DND-41 (cell line): Measurements from ENCODE around the gene ARHGAP20.

Experiments used
- ATAC-seq: fragments of 200-7000 bp; cut with Tn5 transposase; 3 replicates; pipeline ENCODE4 v1.9.1; 2021; ENCODE audit warnings: low read depth; ENCODE audit not compliant: insufficient read depth
- DNase-seq: peaks from one replicate; pipeline ENCODE4 v3.0.0-alpha.2; 2020
- H2AFZ ChIP-seq: 2 replicates; pipeline ENCODE4 v1.6.0; 2012; ENCODE audit warnings: low read depth, low read length
- H3K27ac ChIP-seq: 2 replicates; pipeline ENCODE4 v1.5.1; 2012; ENCODE audit warnings: low read length, inconsistent platforms
- H3K27me3 ChIP-seq: fragments of 200-600 bp; sonication (generic); 2 replicates; pipeline ENCODE4 v1.6.0; 2012; ENCODE audit warnings: low read length, mild to moderate bottlenecking, inconsistent platforms; ENCODE audit not compliant: insufficient read depth, poor library complexity
- H3K36me3 ChIP-seq: 2 replicates; pipeline ENCODE4 v1.5.1; 2012; ENCODE audit warnings: low read length, inconsistent platforms; ENCODE audit not compliant: insufficient read depth
- H3K4me1 ChIP-seq: 2 replicates; pipeline ENCODE4 v1.5.1; 2012; ENCODE audit warnings: mild to moderate bottlenecking, low read length; ENCODE audit not compliant: insufficient read depth
- H3K4me2 ChIP-seq: 2 replicates; pipeline ENCODE4 v1.6.0; 2012; ENCODE audit warnings: mild to moderate bottlenecking, moderate library complexity, low read length, inconsistent platforms; ENCODE audit not compliant: insufficient read depth
- H3K4me3 ChIP-seq, 2 experiments: fragments of 200-600 bp in 1 of 2; shearing (Covaris generic) in 1 of 2; 2 replicates each; pipeline ENCODE4 v1.5.1; 2012 to 2016; ENCODE audit warnings: inconsistent platforms in 2 of 2, low read length in 2 of 2, mild to moderate bottlenecking in 2 of 2, low read depth in 1 of 2, moderate library complexity in 1 of 2
- H3K79me2 ChIP-seq: 2 replicates; pipeline ENCODE4 v1.6.0; 2012; ENCODE audit warnings: low read length, inconsistent platforms; ENCODE audit not compliant: insufficient read depth
- H3K9ac ChIP-seq: 2 replicates; pipeline ENCODE4 v1.6.0; 2012; ENCODE audit warnings: low read depth, mild to moderate bottlenecking, inconsistent platforms, low read length, moderate library complexity
- H3K9me3 ChIP-seq: 2 replicates; pipeline ENCODE4 v1.5.1; 2012; ENCODE audit warnings: low read length, moderate library complexity, mild to moderate bottlenecking, inconsistent platforms; ENCODE audit not compliant: insufficient read depth, severe bottlenecking
- H4K20me1 ChIP-seq: 2 replicates; pipeline ENCODE4 v1.6.0; 2012; ENCODE audit warnings: low read length; ENCODE audit not compliant: insufficient read depth
- EZH2 ChIP-seq: IDR thresholded peaks from 3 replicates; pipeline ENCODE4 v1.6.1; 2012; ENCODE audit warnings: borderline replicate concordance, low read depth, mild to moderate bottlenecking, moderate library complexity, low read length, inconsistent platforms; ENCODE audit not compliant: severe bottlenecking
- TF ChIP-seq, protein P1 (sequence below): IDR thresholded peaks from 2 replicates; pipeline ENCODE4 v1.5.1; 2012; ENCODE audit warnings: borderline replicate concordance, low read length, moderate library complexity, mild to moderate bottlenecking; ENCODE audit not compliant: poor library complexity, severe bottlenecking; ENCODE audit errors: extremely low read depth

Gene ARHGAP20

DNA sequence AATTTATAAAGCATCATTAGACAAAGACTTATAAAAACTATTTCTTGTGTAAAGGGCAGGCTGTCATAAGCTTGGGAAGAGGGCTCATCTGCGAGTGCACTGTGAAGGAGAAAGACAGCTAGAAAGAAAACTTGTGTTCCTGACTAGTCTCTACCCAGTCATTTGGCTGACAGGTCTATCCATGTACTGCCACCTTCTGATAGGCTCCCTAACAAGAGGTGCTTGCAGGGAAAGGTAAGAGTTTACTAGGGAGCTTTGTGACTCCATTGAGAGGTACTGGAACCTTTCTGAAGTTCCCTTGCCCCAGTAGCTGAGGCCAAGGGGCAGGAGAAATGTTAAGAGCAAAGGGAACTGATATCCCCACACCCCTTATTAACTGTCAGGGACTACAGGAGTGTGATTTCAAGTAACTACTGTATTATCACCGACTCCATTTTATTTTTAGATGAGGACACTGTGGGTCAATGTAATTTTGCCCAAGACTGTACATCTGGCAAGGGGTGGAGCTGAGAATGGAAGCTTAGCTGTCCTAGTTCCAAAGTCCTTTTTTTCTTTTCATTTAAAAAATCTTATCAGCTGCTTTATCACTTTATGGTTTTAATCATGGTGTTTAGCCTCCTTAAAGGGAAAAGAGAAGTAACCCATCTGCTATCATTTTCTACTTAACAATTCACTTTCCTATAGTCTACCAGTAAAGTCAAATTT lies 129.4 kb downstream of the ARHGAP20 start:
- Histone ChIP-seq H3K79me2 (no peaks in the 10 kb centered on the region), H3K27me3 (peaks cover 3% of the 10 kb centered on the region), H3K4me2 (no peak overlapping the region), H3K27ac (no peak overlapping the region), H3K36me3 (no peaks in the 10 kb centered on the region), H3K9me3 (no peaks in the 10 kb centered on the region), H3K9ac (no peak overlapping the region), H3K4me3 (no peak overlapping the region), H2AFZ (no peak overlapping the region), H3K4me1 (no peaks in the 10 kb centered on the region), H4K20me1 (no peaks in the 10 kb centered on the region)
- no peak for DNase-seq
- TF ChIP-seq EZH2: no peak
- TF ChIP-seq, protein P1, sequence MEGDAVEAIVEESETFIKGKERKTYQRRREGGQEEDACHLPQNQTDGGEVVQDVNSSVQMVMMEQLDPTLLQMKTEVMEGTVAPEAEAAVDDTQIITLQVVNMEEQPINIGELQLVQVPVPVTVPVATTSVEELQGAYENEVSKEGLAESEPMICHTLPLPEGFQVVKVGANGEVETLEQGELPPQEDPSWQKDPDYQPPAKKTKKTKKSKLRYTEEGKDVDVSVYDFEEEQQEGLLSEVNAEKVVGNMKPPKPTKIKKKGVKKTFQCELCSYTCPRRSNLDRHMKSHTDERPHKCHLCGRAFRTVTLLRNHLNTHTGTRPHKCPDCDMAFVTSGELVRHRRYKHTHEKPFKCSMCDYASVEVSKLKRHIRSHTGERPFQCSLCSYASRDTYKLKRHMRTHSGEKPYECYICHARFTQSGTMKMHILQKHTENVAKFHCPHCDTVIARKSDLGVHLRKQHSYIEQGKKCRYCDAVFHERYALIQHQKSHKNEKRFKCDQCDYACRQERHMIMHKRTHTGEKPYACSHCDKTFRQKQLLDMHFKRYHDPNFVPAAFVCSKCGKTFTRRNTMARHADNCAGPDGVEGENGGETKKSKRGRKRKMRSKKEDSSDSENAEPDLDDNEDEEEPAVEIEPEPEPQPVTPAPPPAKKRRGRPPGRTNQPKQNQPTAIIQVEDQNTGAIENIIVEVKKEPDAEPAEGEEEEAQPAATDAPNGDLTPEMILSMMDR: no peak
- ATAC-seq: no peak

DNA sequence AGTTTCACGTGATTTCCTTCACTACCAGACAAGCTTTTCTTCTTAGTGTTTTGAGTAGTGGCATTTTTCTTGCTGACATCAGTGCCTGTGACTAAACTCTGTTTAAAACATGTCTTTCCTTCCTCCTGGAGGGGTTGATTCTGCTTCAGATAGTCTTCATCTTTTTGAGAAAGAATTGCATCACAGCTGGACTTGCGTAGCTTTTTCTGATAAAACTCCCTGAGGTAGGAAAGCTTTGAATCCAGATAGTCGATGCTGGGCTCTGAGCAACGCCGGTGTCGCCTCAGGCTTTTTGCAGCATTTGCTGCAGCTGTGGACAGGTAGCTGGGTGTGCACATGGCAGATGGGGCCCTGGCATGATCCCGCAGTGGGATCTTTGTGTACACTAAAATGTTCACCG lies 131.7 kb downstream of the ARHGAP20 start:
- ATAC-seq: no peak
- H3K27ac ChIP-seq: no peak overlapping the region

DNA sequence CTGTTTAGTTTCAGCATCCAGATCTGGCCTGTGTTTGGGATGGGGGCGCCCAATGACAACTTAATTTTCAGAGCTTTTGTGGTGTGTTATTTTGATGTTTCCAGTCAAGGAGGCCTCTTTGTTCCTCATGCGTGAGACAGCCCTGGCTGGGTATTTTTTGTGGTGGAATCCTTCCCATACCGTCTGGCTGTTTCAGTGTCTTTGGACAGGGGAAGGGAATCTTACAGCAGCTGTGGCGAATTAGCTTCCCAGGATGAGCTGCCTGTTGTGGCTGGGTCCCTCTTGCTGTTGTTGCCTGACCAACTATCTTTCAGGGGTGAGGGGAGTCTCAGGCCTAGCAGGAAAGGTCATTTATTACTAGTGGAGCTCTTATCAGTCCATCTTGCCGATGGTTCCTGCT lies 138.8 kb downstream of the ARHGAP20 start:
- no peak overlapping the region for H3K4me2 ChIP-seq
- no peak for ATAC-seq
- H3K9me3 ChIP-seq: no peaks in the 10 kb centered on the region
- H2AFZ ChIP-seq: no peak overlapping the region
- DNase-seq: no peak
- no peaks in the 10 kb centered on the region for H3K36me3 ChIP-seq
- H3K27me3 ChIP-seq: no peaks in the 10 kb centered on the region
- TF ChIP-seq EZH2: no peak
- TF ChIP-seq, protein P1: no peak
- H3K79me2 ChIP-seq: no peaks in the 10 kb centered on the region
- no peaks in the 10 kb centered on the region for H4K20me1 ChIP-seq
- H3K9ac ChIP-seq: no peak overlapping the region
- no peaks in the 10 kb centered on the region for H3K4me1 ChIP-seq
- no peak overlapping the region for H3K27ac ChIP-seq
- no peak overlapping the region for H3K4me3 ChIP-seq

More for the DNA sequence above, 131.7 kb downstream of the ARHGAP20 start:
- H3K36me3 ChIP-seq: no peaks in the 10 kb centered on the region
- no peaks in the 10 kb centered on the region for H3K9me3 ChIP-seq
- no peak overlapping the region for H3K4me2 ChIP-seq
- DNase-seq: no peak
- no peaks in the 10 kb centered on the region for H3K79me2 ChIP-seq
- no peaks in the 10 kb centered on the region for H4K20me1 ChIP-seq
- TF ChIP-seq, protein P1: no peak
- no peak for TF ChIP-seq EZH2
- H2AFZ ChIP-seq: no peak overlapping the region
- H3K4me1 ChIP-seq: no peaks in the 10 kb centered on the region
- H3K4me3 ChIP-seq: no peak overlapping the region
- H3K27me3 ChIP-seq: peaks cover 3% of the 10 kb centered on the region
- no peak overlapping the region for H3K9ac ChIP-seq

DNA sequence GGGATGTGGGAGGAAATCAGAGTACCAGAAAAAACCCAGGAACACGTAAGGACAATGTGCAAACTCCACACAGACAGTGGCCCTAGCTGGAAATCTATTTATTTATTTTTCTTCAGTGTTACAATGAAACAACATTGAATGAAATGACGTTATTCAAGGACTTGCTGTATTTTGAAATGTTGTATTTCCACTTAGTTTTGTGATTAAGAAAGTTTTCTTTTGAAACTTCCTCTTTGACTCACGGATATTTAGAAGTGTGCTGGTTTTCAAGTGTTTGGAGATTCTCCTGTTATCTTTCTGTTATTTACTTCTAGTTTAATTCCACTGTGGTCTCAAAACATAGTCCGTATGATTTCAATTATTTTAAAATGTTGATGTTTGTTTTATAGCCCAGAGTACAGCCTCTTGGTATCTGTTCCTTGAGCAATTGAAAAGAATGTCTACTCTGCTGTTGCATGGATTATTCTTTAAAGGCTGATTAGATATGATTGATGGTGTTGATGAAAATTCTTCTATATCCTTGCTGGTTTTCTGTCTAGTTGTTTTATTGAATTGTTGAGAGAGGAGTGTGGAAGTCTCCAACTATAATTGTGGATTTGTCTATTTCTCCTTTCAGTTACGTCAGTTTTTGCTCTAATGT lies 141.0 kb downstream of the ARHGAP20 start:
- TF ChIP-seq, protein P1: no peak
- TF ChIP-seq EZH2: no peak
- Histone ChIP-seq H3K27ac (no peak overlapping the region), H3K27me3 (no peaks in the 10 kb centered on the region), H4K20me1 (no peaks in the 10 kb centered on the region), H3K36me3 (no peaks in the 10 kb centered on the region), H2AFZ (no peak overlapping the region), H3K79me2 (no peaks in the 10 kb centered on the region), H3K4me3 (no peak overlapping the region), H3K4me2 (no peak overlapping the region), H3K4me1 (no peaks in the 10 kb centered on the region), H3K9me3 (no peaks in the 10 kb centered on the region), H3K9ac (no peak overlapping the region)
- ATAC-seq (no peak), DNase-seq (no peak)
